Right atrium auricular region (tissue), 2 donors: ENCODE measurements around the gene ZBP1. TPM values are rescaled to one million over a fixed set of nuclear protein-coding genes. Genes with fewer than 3 reads are reported as not detected.

Experiments
- DNase-seq: peaks from one replicate; pipeline ENCODE4 v3.0.0-alpha.2; 2019; ENCODE audit warnings: low spot score
- H3K27ac ChIP-seq, 2 donors: fragments of 200-600 bp; sonication (generic); 1 replicate in 1 of 2; 2 replicates in 1 of 2; pipeline ENCODE4 v1.5.1; 2016 to 2019
- H3K27me3 ChIP-seq, 2 donors: fragments of 200-600 bp; sonication (generic); one replicate each; pipeline versions ENCODE4 v1.5.1 to v1.6.0; 2017 to 2019
- H3K36me3 ChIP-seq: fragments of 200-600 bp; sonication (generic); one replicate; pipeline ENCODE4 v1.5.1; 2016
- H3K4me1 ChIP-seq, 2 donors: fragments of 200-600 bp; sonication (generic); one replicate each; pipeline versions ENCODE4 v1.5.1 to v1.6.0; 2017 to 2019
- H3K4me3 ChIP-seq, 2 donors: fragments of 200-600 bp; sonication (generic); 1 replicate in 1 of 2; 2 replicates in 1 of 2; pipeline ENCODE4 v1.5.1; 2017 to 2019; ENCODE audit warnings: mild to moderate bottlenecking in 1 of 2, moderate library complexity in 1 of 2
- H3K9me3 ChIP-seq, 2 donors: fragments of 200-600 bp; sonication (generic); one replicate each; pipeline ENCODE4 v1.5.1; 2019
- CTCF ChIP-seq, 2 donors: fragments of 200-600 bp; sonication (generic); IDR thresholded peaks; one replicate each; pipeline ENCODE4 v1.5.1; 2019; ENCODE audit warnings: antibody characterized with exemption in 2 of 2
- total RNA-seq, 2 donors: library from RNA; depleted of rRNA; stranded (reverse); fragments of >200 nt; gene quantifications; one replicate each; pipeline ENCODE4 v1.1.0, GENCODE V29; 2016

ZBP1 gene
- total RNA-seq, 2 donors from 2014 or later, result not detected

GRCh38 chr20:57555457-57556184 is 64.6 kb downstream of the ZBP1 start:
- TF ChIP-seq CTCF (IDR thresholded peaks at IDR 0.05), result no peak
- Histone ChIP-seq H3K4me1 (no peaks in the 10 kb centered on the region), H3K27ac (no peak overlapping the region), H3K9me3 (no peaks in the 10 kb centered on the region), H3K36me3 (no peaks in the 10 kb centered on the region), H3K27me3 (no peaks in the 10 kb centered on the region), H3K4me3 (no peak overlapping the region)
- no peak for DNase-seq

Other genes starting within 250 kb of the ZBP1 start
- gene RBM38, start 229.0 kb downstream of the ZBP1 start, total RNA-seq, result 100 to 1,000 TPM; 127 to 151 TPM
- not detected for gene CTCFL, start 95.3 kb downstream of the ZBP1 start, total RNA-seq
- gene PCK1, start 59.3 kb downstream of the ZBP1 start, total RNA-seq, result 1 to 10 TPM in 1 of 2 donors, under 1 TPM in 1; 0.52 to 4.7 TPM
- 10 to 100 TPM; 12.5 to 16.7 TPM for gene PMEPA1, start 89.6 kb upstream of the ZBP1 start, total RNA-seq